RCC 7860 (cell line): Measurements from ENCODE around the gene ANKRD36.
"Not testable (repeated sequence)": the region's sequence is repeated elsewhere in the genome, so short reads cannot be mapped to it uniquely, and the experiment has no call there.

Experiments used
- DNase-seq: peaks from one replicate; pipeline ENCODE4 v3.0.0-alpha.2; 2015; ENCODE audit warnings: low spot score
- FAIRE-seq: peaks from 2 replicates; lab custom pipeline; 2012; peaks lifted over from hg19 to GRCh38; lab: Jason Lieb, UNC

The ANKRD36 gene

DNA sequence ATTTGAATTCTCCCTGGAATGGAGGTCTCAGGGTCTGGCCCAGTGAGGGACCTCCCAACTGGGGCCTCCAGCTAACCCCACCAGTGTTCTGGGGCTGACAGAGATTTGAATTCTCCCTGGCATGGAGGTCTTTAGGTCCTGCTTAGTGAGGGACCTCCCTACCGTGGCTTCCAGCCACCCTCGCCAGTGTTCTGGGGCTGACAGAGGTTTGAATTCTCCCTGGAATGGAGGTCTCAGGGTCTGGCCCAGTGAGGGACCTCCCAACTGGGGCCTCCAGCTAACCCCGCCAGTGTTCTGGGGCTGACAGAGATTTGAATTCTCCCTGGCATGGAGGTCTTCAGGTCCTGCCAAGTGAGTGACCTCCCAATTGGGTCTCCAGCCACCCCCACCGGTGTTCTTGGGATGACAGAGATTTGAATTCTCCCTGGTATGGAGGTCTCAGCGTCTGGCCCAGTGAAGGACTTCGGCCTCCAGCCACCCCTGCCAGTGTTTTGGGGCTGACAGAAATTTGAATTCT is 155.2 kb downstream of the ANKRD36 start:
- FAIRE-seq = not testable (repeated sequence)
- DNase-seq = peak; percentile 1

DNA sequence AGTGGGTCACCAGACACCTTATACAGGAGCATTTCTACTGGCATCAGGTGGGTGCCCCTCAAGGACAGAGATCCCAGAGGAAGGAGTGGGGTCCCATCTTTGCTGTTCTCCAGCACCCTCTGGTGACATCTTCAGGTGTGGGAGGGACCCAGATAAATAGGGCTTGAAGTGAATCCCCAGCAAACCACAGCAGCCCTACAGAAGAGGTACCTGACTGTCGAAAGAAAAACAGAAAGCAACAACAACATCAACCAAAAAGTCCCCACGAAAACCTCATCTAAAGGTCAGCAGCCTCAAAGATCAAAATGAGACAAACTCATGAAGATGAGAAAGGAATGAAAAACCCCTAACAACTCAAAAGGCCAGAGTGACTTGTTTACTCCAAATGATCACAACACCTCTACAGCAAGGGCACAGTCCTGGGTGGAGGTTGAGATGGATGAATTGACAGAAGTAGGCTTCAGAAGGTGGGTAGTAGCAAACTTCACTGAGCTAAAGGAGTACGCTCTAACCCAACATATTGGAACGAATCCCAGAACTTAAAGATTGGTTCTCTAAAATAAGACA is 163.4 kb downstream of the ANKRD36 start:
- not testable (repeated sequence) for FAIRE-seq, DNase-seq

DNA sequence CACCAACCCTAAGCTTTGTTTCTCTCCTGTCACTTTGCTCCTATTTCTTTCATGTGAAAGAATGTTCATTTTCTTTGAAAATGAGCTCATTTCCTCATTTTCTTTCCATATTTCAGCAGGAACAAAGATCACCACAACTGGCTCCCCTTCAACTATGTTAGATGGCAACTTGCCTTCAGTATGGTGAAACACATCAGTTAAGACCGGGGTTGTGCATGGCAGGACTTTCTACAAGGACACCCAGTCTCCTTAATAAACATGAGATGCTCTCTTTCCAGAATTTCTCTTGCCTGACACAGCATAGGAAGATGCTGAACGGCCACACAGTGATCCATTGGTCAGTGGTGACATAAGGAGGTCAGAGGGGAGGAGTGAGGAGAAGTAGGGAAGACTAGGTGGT is 172.2 kb downstream of the ANKRD36 start:
- not testable (repeated sequence) for FAIRE-seq, DNase-seq

DNA sequence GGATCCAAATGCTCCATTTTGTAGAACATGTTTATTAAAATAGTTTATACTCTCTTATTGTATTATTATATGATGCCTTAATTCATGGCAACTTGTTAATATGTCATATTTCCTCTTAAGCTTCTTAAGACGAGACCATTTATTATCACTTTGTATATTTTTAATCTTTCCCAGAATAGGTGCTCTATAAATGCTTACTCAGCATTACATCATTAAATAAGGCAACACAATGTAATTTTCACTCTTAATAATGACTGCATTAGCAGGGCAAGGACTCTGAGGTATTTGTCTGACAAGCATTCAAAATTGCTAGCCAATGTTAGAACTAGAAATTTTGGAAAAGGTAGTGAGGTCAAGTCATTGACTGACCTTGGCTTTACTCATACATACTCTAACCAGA is 180.7 kb downstream of the ANKRD36 start:
- FAIRE-seq, DNase-seq: not testable (repeated sequence)
